ENCODE measurements around the gene TREM1.

TREM1 gene

GRCh38 chr6:41239467-41240159, 46.9 kb downstream of the TREM1 start:
- in situ Hi-C loops (cut with HindIII; ENCODE audit: low sequenced_read_pairs): no loop called here
- TF ChIP-seq, protein P1, sequence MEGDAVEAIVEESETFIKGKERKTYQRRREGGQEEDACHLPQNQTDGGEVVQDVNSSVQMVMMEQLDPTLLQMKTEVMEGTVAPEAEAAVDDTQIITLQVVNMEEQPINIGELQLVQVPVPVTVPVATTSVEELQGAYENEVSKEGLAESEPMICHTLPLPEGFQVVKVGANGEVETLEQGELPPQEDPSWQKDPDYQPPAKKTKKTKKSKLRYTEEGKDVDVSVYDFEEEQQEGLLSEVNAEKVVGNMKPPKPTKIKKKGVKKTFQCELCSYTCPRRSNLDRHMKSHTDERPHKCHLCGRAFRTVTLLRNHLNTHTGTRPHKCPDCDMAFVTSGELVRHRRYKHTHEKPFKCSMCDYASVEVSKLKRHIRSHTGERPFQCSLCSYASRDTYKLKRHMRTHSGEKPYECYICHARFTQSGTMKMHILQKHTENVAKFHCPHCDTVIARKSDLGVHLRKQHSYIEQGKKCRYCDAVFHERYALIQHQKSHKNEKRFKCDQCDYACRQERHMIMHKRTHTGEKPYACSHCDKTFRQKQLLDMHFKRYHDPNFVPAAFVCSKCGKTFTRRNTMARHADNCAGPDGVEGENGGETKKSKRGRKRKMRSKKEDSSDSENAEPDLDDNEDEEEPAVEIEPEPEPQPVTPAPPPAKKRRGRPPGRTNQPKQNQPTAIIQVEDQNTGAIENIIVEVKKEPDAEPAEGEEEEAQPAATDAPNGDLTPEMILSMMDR (IDR thresholded peaks at IDR 0.05; ENCODE audit: low read depth, low read length, missing control alignments): no peak
- no peak overlapping the region for H3K4me3 ChIP-seq (ENCODE audit: low read depth, low read length)
- DNase-seq (ENCODE audit: low read depth): no peak

- H3K4me3 ChIP-seq (ENCODE audit: low read depth, low read length): no peak overlapping the region
- in situ Hi-C loops (cut with HindIII; ENCODE audit: low sequenced_read_pairs): no loop called here
- TF ChIP-seq, protein P1 (IDR thresholded peaks at IDR 0.05; ENCODE audit: low read depth, low read length, missing control alignments): no peak
- DNase-seq (ENCODE audit: low read depth): no peak
Measured at GRCh38 chr6:41237128-41237527, 49.4 kb downstream of the TREM1 start.

GRCh38 chr6:41236276-41236675, 50.2 kb downstream of the TREM1 start:
- DNase-seq (ENCODE audit: low read depth): no peak
- TF ChIP-seq, protein P1 (IDR thresholded peaks at IDR 0.05; ENCODE audit: low read depth, low read length, missing control alignments): no peak
- in situ Hi-C loops (cut with HindIII; ENCODE audit: low sequenced_read_pairs): no loop called here
- H3K4me3 ChIP-seq (ENCODE audit: low read depth, low read length): no peak overlapping the region

DNA sequence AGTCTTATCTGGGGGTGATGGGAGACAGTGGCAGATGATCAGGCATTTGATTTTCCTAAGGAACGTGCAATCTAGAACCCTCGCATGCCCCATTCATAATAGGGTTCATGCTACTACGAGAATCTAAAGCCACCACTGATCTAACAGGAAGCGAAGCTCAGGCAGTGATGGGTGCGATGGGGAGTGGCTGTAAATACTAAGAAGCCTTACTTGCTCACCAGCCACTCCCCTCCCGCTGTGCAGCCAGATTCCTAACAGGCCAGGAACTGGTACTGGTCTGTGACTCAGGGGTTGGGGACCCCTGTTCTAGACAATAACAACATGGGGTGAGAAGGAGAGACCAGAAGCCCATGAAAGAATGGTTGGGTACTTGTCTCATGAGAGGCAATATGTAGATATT, 53.8 kb downstream of the TREM1 start:
- DNase-seq (ENCODE audit: low read depth): no peak
- no peak overlapping the region for H3K4me3 ChIP-seq (ENCODE audit: low read depth, low read length)
- TF ChIP-seq, protein P1 (IDR thresholded peaks at IDR 0.05; ENCODE audit: low read depth, low read length, missing control alignments): no peak
- in situ Hi-C loops (cut with HindIII; ENCODE audit: low sequenced_read_pairs): no loop called here

DNA sequence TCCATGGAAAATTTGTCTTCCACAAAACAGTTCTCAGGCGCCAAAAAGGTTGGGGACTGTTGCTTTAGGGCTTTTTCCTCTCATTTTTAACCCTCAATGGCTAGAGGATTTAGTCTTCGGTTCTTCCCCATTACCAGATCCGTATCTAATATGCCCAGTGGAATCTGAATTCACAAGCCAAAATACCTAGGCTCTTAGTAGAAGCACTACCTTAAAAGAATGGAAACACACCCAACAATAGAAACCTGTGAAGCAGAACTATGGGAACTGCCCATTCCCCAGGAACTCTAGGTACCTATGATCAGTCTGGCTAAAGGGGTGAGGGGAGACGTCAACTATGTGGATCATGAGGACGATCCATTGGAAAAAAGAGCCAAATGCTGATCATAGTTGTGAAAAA, 55.2 kb downstream of the TREM1 start:
- no peak for DNase-seq (ENCODE audit: low read depth)
- TF ChIP-seq, protein P1 (IDR thresholded peaks at IDR 0.05; ENCODE audit: low read depth, low read length, missing control alignments): no peak
- in situ Hi-C loops (cut with HindIII; ENCODE audit: low sequenced_read_pairs): no loop called here
- no peak overlapping the region for H3K4me3 ChIP-seq (ENCODE audit: low read depth, low read length)

DNA sequence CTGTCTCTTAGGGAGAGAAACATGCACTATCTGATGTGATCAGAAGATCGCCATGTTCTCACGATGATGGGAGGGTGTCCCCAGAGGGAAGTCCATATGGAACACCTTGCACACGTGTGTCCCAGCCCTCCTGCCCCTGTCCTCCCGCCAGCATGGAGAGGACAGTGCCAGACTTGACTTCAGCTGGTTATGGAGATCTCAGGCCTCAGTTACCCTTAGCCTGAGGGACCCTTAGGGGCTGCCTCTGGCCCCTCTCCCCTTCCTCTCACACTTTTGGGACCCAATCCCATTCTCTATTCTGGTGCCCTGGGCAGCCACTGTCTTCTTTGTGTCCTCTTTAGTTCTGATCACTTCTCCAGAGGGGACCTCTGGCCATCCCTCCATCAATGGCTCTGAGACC, 56.8 kb downstream of the TREM1 start:
- in situ Hi-C loops (cut with HindIII; ENCODE audit: low sequenced_read_pairs): no loop called here
- DNase-seq (ENCODE audit: low read depth): no peak

More for the DNA sequence above, 56.8 kb downstream of the TREM1 start:
- no peak overlapping the region for H3K4me3 ChIP-seq (ENCODE audit: low read depth, low read length)
- TF ChIP-seq, protein P1 (IDR thresholded peaks at IDR 0.05; ENCODE audit: low read depth, low read length, missing control alignments): no peak
